K562 (cell line): ENCODE data around the gene ZNF581. TPM values are rescaled to one million over a fixed set of nuclear protein-coding genes. Genes with fewer than 3 reads are reported as not detected.

Experiments used
- CHD7 ChIP-seq: fragments of 200-600 bp; sonication (generic); IDR thresholded peaks from one replicate; pipeline ENCODE4 v1.6.1; 2012; ENCODE audit warnings: mild to moderate bottlenecking, low read depth, low read length, inconsistent platforms
- E2F1 ChIP-seq: sonication (generic); formaldehyde crosslinking; IDR thresholded peaks from 2 replicates; pipeline ENCODE4 v1.8.1; 2023; ENCODE audit warnings: mild to moderate bottlenecking, missing genetic modification reagents, moderate library complexity
- ETV6 ChIP-seq, 3 experiments: fragments of 150-350 bp in 1 of 3; sonication (generic) in 1 of 3; formaldehyde crosslinking in 1 of 3; IDR thresholded peaks; 2 replicates each; pipeline versions ENCODE4 v1.6.1 to v1.8.0; 2014 to 2022; ENCODE audit warnings: borderline replicate concordance in 2 of 3, low read depth in 2 of 3, antibody characterized with exemption in 1 of 3, low read length in 1 of 3, mild to moderate bottlenecking in 1 of 3, missing genetic modification reagents in 1 of 3
- FOXJ3 ChIP-seq: sonication (generic); formaldehyde crosslinking; IDR thresholded peaks from 2 replicates; pipeline ENCODE4 v1.4.0; 2020; ENCODE audit warnings: mild to moderate bottlenecking, missing genetic modification reagents
- HOXB6 ChIP-seq: fragments of 250-450 bp; sonication (Bioruptor Pico); IDR thresholded peaks from 2 replicates; pipeline ENCODE4 v1.5.1; 2022; ENCODE audit warnings: mild to moderate bottlenecking, borderline replicate concordance
- ILF3 ChIP-seq: fragments of 450-650 bp; IDR thresholded peaks from 2 replicates; pipeline ENCODE4 v1.6.1; 2018; ENCODE audit warnings: antibody characterized with exemption, mild to moderate bottlenecking, moderate library complexity, borderline replicate concordance
- IRF2 ChIP-seq: sonication (generic); formaldehyde crosslinking; IDR thresholded peaks from 2 replicates; pipeline ENCODE4 v1.8.1; 2022; ENCODE audit warnings: mild to moderate bottlenecking, missing genetic modification reagents
- NR2F6 ChIP-seq: fragments of 450-650 bp; formaldehyde crosslinking; IDR thresholded peaks from 2 replicates; pipeline ENCODE4 v1.4.0; 2020; ENCODE audit warnings: mild to moderate bottlenecking
- RFX5 ChIP-seq: IDR thresholded peaks from 2 replicates; pipeline ENCODE4 v1.6.1; 2011; ENCODE audit warnings: low read depth, mild to moderate bottlenecking, improper control_type of control experiment, low read length
- TRIM24 ChIP-seq, 2 experiments: fragments of 450-650 bp; IDR thresholded peaks; 2 replicates each; pipeline ENCODE4 v1.6.1; 2016
- ZBED1 ChIP-seq: IDR thresholded peaks from 2 replicates; pipeline ENCODE4 v1.6.1; 2014
- polyA plus RNA-seq, 8 experiments: library from polyadenylated mRNA; depleted of rRNA in 4 of 8; stranded (reverse) in 5 of 8; unstranded in 3 of 8; fragments of >200 nt; fragmentation: Nextera tagmentation in 2 of 8; fragmentation: Illumina TruSeq in 1 of 8; extraction: Ambion mirVana in 2 of 8; extraction: Trizol in 1 of 8; gene quantifications; 2 replicates each; pipeline versions ENCODE4 v1.2.1 to v1.2.3, GENCODE V29; 2011 to 2014; ENCODE audit warnings: inconsistent platforms in 1 of 8, missing spikeins in 1 of 8
- total RNA-seq, 7 experiments: library from RNA; depleted of rRNA in 6 of 7; stranded (reverse); fragments of >200 nt in 6 of 7; fragmentation: Illumina TruSeq in 2 of 7; extraction: Trizol in 2 of 7; gene quantifications; 2 replicates each; pipeline versions ENCODE4 v1.2.1 to v1.2.3, GENCODE V29; 2011 to 2021; ENCODE audit warnings: low replicate concordance in 1 of 7
- TF ChIP-seq, protein P1 (sequence below): fragments of 250-450 bp; sonication (Bioruptor Pico); IDR thresholded peaks from 2 replicates; pipeline ENCODE4 v1.5.0; 2020; ENCODE audit warnings: mild to moderate bottlenecking, borderline replicate concordance

Gene ZNF581
- total and polyA plus RNA-seq, 9 of the 15 experiments (the other 6 are each of a cell fraction or from before 2014, with no cell fraction given): 2.4 to 39.4 (median 15.4) TPM

DNA sequence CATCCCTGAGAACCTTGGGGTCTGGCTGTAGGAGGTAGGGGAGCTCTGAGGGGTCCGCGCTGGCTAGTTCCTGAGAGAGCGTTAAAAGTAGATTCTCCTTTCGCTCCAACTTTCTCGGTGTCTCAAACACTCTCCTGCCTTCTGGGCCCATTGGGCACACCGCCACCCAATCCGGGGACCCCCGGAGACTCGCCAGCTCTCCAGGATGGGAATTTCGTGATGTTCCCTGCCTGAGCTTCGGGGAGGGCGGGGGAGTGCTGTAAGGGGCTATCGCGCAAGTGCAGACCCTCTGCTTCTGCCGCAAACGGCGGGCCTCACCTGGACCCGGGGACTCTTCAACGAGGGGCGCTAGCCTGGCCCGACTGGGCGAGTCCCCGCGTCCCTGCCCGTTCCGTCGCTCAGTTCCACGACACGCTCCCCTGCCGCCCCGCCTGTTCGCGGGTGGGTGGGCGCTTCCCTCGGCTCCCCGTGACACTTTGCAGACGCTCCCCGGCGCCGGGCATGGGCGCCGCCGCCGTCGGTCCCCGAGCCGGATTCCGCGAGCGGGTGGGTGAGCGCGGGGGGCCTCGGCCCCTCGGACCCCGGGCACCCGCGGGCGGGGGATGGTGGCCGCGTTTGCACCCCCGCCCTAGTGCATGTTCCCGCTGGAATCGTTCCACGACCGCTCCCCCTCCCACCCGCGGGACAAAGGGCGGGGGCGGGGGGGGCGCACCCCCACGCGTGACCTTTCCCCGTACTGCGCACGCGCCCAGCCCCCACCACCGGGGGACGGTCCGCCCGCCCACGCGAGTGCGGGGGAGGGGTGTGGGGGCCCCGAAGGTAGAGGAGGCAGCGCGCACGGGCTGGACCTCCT, 4.5 kb downstream of the ZNF581 start, which contains the start of gene CCDC106 (continued):
- TF ChIP-seq IRF2 (CRISPR knock-in tag) (no peak), CHD7 (no peak), E2F1 (CRISPR knock-in tag) (peak; percentile 76; the same call in 1 of the 2 replicates), FOXJ3 (no peak), HOXB6 (CRISPR knock-in tag) (no peak), ZBED1 (no peak), TRIM24 (IDR thresholded peaks at IDR 0.05) (peak in 1 of 2 experiments; percentile 45; a peak in 1 of 4 replicates), ETV6 (IDR thresholded peaks at IDR 0.05; ENCODE audit: borderline replicate concordance in 1 of 2, low read depth in 2 of 2, low read length in 1 of 2) (no peak), ETV6 (CRISPR knock-in tag; IDR thresholded peaks at IDR 0.05; ENCODE audit: borderline replicate concordance) (no peak; the same call in 1 of the 2 replicates), NR2F6 (CRISPR knock-in tag) (no peak), RFX5 (no peak), ILF3 (no peak)
- TF ChIP-seq, protein P1, sequence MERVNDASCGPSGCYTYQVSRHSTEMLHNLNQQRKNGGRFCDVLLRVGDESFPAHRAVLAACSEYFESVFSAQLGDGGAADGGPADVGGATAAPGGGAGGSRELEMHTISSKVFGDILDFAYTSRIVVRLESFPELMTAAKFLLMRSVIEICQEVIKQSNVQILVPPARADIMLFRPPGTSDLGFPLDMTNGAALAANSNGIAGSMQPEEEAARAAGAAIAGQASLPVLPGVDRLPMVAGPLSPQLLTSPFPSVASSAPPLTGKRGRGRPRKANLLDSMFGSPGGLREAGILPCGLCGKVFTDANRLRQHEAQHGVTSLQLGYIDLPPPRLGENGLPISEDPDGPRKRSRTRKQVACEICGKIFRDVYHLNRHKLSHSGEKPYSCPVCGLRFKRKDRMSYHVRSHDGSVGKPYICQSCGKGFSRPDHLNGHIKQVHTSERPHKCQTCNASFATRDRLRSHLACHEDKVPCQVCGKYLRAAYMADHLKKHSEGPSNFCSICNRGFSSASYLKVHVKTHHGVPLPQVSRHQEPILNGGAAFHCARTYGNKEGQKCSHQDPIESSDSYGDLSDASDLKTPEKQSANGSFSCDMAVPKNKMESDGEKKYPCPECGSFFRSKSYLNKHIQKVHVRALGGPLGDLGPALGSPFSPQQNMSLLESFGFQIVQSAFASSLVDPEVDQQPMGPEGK (CRISPR knock-in tag): no peak
